GM20431 (cell line): ENCODE results near the gene SNX32.
"Not testable (repeated sequence)": the region's sequence is repeated elsewhere in the genome, so short reads cannot be mapped to it uniquely, and the experiment has no call there.

Experiments used
- in situ Hi-C: fragments of 300-500 bp; cut with MseI, MboI; formaldehyde crosslinking; loops from one replicate; pipeline ENCODE4 v1.15.0; 2020; ENCODE audit warnings: low sequenced_read_pairs; ENCODE audit not compliant: unreplicated experiment

SNX32 gene

DNA sequence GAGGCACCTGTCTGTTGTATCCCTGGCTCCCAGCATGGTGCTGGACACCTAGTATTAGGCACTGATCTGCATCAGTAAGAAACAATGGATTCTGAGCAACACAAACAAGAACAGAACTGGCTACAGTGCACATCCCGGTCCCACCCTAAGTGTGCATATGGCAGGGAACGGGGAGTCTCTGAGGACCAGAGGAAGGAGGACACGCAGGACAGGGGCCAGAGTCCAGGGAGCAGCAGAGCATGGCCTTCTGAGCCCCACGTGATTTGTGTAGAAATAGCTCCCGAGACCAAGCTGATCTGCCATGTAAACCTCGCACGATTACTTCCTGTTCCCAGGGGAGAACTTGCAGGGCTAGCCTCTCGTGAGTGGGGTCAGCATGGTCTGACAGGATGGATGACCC is 12.7 kb upstream of the SNX32 start:
- in situ Hi-C loops: no loop called here

DNA sequence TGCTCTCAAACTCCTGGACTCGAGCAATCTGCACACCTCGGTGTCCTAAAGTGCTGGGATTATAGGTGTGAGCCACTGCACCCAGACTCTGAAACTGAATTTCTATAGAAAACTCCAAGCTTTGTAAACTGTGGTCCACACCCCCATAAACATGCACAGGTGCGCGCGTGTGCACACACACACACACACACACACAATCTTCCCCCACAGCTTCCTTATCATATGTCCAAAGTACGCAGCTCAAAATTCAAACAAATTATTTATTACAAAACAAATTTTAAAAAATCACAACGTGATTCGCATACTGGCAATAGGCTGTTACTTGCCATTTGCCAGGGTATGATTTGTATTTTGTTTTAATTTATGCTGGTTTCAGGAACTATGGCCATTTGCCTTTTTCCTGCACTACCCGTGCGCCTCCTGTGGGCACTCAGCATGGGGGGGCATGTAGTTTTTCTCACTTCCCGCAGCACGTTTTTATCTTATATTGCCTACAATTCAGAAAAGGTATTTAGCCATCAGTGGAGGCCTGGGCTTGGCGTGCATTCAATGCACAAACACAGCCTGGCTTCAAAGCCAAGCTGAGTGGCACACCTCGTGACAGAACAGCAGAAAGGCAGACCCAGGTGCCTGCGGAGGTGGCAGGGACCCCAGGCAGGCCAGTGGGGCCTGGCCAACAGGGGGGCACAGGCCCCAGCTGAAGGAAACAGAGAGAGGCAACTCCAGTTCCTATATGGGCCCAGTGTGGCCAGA is 10.8 kb upstream of the SNX32 start:
- in situ Hi-C loops: no loop called here

DNA sequence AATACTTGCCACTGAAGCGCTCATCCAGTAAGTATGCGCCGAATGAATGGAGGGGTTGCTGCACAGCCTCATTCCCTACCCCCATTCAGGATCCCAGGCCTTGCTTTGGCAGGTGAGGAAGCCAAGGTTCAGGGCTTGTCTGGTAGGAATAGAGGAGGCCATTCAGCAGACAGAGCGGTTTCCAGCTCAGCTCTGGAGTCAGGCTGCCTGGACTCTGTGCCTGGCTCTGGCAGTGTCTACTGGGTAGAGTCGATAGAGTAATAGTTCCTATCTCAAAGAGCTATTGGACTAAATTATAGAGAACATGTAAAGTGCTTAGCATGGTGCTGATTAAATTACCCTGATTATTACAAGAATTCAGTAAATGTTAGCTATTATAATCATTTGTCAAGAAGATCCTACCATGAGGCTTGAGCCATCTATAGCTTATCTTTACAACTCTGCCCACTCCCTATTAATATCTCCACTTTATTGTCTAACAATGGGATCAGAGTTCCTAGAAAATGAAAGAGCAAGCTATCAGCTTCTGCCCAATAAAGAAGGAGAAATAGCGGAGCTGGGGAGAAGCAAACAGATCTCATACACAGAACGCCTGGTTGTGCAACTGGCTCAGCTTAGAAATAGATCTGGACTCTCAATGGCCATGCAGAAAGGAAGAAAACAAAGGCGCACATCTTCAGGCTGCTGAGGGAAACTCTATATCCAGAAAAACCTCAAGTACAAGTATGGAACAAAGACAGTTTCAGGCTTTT is 6.6 kb upstream of the SNX32 start:
- in situ Hi-C loops: no loop called here

DNA sequence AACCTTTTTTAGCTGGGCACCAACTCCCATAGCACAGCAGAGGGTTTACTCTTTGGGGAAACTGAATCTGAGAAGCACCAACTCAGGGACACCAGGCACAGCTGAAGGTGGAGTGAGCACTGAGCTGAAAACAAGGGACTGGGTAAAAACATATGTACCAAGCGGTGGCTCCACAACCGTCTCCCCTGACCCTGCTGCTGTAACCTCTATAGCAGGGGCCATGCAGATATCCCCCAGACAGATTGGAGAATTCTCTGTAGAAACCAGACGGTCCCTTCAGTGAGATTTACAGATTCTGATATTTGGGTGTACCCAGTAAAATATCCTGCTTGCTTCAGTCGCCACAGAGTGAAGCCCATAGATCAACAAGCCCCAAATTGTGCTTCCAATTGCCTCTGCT is 4.3 kb upstream of the SNX32 start:
- in situ Hi-C loops: no loop called here

DNA sequence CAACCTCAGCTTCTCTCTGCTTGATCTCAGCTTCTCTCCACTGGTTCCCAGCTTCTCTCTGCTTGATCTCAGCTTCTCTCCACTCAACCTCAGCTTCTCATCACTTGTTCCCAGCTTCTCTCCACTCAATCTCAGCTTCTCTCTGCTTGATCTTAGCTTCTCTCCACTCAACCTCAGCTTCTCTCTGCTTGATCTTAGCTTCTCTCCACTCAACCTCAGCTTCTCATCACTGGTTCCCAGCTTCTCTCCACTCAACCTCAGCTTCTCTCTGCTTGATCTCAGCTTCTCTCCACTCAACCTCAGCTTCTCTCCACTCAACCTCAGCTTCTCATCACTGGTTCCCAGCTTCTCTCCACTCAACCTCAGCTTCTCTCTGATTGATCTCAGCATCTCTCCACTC is 1.5 kb upstream of the SNX32 start:
- in situ Hi-C loops: not testable (repeated sequence)

DNA sequence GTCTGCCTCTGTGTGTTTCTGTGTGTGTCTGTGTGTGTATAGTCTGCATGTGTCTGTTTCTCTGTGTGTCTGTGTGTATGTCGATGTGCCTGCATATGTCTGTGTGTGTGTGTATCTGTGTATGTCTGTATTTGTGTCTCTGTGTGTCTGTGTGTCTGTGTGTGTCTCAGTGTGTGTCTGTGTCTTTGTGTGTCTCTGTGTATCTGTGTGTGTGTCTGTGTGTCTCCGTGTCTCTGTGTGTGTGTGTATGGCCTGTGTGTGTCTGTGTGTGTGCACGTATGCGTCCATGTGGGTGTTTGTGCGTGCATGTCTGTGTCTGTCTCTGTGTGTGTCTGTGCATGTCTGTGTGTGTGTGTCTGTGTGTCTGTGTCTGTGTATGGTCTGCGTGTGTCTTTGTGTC is 439 bp downstream of the SNX32 start:
- in situ Hi-C loops: no loop called here

DNA sequence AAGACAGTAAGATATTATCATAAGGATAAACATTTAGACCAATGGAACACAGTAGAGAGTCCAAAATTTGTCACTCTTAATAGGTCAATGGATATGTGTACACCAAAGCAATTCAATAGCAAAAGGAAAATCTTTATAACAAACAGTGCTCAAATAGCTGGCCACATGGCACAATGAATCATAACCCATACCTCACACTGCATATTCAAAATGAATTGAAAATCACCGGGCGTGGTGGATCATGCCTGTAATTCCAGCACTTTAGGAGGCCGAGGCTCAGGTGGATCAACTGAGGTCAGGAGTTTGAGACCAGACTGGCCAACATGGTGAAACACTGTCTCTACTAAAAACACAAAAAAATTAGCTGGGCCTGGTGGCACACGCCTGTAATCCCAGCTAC is 8.4 kb downstream of the SNX32 start:
- in situ Hi-C loops: no loop called here

DNA sequence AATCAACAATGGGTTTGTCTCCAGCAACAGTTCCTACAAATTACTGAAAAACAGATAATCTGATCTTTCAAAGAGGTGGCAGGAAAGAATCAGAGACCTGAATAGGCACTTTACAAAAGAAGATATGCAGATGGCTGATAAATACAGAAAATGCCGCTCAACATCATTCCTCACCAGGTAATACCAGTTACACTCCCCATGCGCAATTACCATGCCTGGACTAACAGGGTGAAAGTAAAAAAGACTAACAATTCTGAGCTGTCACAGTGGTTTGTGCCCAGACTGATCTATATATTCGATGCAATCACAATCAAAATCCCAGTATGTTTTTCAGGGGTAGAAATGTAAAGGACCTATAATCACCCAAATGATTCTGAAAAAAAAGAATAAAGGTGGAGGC is 10.0 kb downstream of the SNX32 start:
- in situ Hi-C loops: no loop called here

DNA sequence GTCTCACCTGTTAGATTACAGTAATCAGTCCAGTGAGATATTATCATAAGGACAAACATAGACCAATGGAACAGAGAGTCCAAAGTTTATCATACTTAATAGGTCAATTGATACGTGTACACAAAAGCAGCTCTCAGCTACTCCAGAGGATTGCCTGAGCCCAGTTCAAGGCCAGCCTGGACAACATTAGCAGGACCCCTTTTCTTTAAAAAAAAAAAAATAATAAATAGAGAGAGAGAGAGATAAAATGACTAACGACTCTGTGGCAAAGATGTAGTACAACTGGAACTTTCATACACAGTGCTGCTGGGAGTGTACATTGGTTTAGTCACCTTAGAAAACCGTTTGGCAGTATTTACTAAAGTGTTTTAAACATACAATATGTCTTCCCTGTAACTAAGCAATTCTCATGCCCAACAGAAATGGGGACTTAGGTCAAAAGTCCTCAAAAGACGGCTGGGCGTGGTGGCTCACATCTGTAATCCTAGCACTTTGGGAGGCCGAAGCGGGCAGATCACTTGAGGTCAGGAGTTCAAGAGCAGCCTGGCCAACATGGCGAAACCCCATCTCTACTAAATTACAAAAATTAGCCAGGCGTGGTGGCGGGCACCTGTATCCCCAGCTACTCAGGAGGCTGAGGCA is 10.6 kb downstream of the SNX32 start:
- in situ Hi-C loops: no loop called here

DNA sequence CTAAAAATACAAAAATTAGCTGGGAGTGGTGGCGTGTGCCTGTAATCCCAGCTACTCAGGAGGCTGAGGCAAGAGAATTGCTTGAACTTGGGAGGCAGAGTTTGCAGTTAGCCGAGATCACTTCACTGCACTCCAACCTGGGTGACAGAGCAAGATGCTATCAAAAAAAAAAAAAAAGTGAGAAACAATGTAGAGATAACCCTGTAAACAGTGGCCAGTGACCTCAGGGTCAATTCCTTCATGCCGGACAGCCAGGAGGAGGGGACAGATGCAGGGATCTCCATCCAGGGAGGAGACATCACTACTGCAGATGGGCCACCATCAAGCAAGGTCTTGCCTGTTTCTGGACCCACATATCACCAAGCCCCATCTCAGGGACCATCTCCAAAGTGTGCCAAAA is 14.0 kb downstream of the SNX32 start:
- in situ Hi-C loops: no loop called here

DNA sequence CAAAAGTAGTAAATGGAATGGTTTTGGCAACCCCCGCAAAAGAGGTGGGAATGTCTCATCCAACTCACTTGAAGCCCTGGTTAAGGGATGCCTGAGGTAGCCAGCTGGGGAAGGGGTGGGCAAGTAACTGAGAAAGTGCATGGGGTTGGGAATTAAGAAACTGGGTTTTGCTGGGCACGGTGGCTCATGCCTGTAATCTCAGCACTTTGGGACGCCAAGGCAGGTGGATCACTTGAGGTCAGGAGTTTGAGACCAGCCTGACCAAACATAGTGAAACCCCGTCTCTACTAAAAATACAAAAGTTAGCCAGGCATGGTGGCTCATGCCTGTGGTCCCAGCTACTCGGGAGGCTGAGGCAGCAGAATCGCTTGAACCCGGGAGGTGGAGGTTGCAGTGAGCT is 14.9 kb downstream of the SNX32 start:
- in situ Hi-C loops: not testable (repeated sequence)

DNA sequence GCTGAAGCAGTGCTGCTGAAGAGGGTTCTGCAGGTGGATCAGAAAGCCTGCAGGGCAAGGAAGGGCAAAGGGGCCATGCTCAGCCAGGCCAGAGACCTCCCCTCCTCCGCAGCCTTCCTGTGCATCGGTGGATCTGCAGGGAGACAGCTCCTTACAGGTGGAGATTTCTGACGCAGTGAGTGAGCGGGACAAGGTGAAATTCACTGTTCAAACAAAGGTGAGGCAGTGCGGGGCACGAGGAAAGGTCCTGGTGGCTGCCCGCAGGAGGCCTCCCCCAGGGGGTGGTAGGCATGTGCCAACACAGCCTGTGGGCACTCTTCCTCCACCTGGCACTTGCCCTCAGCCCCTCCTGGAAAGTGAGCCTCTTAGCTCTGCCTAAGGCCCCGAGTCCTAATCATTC is 15.6 kb downstream of the SNX32 start:
- in situ Hi-C loops: no loop called here

DNA sequence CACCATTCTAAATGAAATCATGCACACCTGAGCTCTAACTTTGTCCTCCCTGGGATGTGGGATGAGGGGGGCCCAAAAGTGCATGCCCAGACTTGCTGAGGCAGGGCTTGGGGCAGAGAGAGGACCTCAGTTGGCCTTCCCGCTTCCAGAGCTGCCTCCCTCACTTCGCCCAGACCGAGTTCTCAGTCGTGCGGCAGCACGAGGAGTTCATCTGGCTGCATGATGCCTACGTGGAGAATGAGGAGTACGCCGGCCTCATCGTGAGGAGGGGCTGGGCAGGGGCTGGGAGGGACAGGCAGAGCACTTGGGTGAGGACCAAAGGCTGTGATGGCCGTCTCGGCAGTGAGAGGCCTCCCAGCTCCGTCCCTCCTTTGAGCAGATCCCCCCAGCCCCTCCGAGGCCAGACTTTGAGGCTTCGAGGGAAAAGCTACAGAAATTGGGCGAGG is 16.0 kb downstream of the SNX32 start:
- in situ Hi-C loops: no loop called here

DNA sequence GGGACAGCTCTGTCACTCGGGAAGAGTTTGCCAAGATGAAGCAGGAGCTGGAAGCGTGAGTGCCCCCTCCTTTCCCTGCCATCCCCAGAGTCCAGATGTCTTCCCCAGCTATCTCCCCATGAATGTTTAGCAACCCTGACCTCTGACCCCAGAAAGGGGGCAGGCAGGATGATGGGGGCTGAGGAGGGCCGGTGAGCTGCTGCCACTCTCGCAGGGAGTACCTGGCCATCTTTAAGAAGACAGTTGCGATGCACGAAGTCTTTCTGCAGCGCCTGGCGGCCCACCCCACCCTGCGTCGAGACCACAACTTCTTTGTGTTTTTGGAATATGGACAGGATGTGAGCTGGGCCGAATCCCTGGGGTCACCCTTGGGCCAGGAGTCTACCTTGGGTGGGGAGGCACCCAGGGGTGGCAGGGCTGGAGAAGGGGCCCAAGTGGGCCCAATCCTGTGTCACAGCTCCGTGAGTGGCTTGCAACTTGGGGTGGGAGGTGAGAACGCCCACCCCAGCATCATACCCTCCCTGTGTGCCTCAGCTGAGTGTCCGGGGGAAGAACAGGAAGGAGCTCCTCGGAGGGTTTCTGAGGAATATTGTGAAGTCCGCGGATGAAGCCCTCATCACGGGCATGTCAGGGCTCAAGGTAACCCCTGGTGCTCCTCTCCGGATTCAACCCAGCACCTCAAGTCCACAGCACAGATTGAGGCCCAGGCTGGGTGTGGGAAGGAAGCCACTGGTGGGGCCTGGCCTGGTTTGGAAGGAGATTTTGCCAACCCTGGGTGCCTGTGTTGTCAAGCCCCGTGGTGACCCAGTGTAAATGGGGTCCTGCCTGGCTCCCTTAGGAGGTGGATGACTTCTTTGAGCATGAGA is 16.7 kb downstream of the SNX32 start:
- in situ Hi-C loops: no loop called here

DNA sequence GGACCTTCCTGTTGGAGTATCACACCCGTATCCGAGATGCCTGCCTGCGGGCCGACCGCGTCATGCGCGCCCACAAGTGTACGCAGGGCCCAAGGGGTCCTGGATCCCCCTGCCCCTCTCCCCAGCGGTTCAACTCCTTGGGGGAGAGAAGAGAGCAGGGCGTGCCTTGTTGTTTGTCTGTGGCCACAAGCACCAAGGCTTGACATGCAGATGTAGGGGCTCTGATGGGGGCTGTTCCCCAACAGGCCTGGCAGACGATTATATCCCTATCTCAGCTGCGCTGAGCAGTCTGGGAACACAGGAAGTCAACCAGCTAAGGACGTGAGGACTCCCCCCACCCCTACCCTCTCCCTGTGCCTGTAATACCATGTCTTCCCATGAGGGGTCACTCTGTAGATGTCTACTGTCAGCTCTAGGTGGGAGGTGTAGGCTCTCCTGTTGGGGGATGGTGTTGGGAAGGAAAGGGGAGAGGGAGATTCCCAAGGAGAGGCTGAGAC is 17.4 kb downstream of the SNX32 start:
- in situ Hi-C loops: no loop called here

DNA sequence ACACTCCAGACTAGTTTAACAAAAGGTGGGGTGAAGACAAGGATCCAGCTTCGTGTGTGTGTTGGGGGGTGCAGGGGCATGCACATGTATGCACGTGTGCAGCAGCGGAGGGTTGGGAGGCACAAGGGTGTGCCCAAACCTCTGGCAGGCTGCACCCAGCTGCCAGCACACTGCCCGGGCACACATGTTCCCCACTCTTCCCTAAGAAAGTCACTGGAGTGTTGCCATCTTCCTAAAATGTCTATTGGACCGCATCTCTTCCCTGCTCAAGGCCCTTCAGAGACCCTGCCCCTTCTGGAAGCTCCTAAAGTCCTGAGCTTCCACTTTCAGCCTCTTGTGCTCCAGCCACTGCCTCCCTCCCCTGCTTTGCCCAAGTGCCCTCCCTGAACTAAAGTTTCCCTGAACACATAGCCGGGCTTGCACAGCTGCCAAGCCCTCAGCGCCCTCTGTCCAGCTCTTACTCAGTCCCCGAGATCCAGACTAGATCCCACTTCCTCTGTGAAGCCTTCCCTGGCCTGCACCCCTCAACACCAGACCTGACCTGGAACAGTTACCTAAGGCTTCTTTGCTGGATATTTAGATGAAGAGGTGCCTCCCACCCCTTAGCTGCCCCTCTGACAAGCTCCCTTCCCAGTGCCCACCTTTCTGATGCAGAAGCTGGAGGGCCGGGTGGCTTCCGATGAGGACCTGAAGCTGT is 18.2 kb downstream of the SNX32 start:
- in situ Hi-C loops: no loop called here

DNA sequence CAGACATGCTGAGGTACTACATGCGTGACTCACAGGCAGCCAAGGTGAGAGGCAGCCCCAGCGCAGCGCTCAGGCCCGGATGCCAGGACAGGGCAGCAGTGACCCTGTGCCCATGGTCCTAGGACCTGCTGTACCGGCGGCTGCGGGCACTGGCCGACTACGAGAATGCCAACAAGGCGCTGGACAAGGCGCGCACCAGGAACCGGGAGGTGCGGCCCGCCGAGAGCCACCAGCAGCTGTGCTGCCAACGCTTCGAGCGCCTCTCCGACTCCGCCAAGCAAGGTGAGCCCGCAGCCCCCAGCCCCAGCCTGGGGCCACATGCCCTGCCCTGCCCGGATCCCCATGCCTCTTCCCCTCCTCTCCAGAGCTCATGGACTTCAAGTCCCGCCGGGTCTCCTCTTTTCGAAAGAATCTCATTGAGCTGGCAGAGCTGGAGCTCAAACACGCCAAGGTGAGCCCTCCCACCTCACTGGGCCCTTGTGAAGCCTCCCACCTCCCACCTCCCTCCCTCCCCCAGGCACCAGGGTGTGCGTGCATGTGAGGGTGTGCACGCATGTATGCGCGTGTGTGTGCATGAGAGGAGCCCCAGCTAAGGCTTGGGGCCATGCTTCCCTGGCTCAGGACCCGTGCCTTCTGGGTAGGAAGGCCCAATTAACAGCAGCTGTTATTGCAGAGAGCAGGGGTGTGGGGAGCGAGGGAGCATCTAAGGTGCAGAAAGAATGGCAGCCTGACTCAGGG is 18.9 kb downstream of the SNX32 start:
- in situ Hi-C loops: no loop called here

DNA sequence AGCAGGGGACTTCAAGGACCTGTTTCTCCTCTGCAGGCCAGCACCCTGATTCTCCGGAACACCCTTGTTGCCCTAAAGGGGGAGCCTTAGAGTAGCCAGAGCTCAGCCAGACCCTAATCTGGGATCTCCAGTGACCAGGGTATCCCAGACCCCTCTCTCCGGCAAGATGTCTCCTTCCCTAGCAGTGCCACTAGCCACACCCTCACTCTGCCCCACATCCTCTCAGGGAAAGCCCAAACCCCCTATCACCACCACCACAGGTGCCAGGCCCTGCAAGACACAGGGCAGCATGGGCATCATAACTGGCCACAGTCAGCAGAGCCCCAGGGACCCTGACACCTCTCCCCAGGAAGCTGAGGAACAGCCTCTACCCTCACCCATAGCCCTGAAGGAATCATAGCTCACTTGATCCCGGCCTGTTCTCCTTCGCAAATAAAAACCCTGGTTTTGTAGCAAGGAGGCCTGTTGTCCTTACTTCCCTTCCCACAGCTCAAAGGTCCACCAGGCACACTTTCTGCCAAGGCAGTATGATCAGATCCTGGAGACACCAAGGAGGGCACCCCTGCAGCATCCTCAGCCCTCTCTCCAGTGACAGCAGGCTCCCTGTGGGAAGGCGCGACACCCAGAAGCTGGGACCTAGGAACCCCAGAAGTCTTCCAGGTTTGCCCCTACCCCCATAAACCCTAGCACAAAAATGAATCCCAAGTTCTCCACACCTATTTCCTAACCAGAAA is 19.6 kb downstream of the SNX32 start:
- in situ Hi-C loops: no loop called here
